ENCODE measurements around the gene NAA38.
"Not testable (repeated sequence)": the region's sequence is repeated elsewhere in the genome, so short reads cannot be mapped to it uniquely, and the experiment has no call there.

Gene NAA38

DNA sequence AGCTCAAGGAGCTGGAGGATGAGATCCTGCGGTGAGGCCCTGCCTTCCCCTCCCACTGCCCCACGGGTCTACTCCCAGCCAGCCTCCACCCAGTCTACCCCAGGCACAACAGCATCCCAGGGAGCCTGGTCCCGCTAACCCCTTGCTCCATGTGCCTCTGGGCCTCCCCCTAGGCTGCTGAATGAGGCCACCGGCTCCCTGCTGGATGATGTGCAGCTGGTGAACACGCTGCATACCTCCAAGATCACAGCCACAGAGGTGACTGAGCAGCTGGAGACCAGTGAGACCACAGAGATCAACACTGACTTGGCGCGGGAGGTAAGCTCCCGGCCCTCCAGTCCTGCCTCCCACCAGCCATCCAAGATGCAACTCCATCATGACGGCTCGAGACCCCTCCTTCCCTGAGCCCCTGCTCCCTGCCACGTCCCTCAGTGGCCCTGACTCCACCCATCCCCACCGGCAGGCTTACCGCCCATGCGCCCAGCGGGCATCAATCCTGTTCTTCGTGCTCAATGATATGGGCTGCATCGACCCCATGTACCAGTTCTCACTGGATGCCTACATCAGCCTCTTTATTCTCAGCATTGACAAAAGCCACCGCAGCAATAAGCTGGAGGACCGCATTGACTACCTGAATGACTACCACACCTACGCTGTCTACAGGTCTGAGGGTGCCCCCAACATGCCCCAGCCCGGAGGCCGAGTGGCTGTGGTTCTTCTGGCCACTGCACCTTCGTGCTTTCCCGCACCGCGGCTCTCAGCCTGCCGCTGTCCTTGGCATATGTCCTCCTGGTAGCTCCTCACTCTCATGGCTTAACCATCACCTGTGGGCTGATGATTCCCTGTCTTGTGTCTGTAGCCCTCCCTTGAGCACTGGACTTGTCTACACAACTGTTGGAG, 38.4 kb downstream of the NAA38 start:
- no peak for DNase-seq

DNA sequence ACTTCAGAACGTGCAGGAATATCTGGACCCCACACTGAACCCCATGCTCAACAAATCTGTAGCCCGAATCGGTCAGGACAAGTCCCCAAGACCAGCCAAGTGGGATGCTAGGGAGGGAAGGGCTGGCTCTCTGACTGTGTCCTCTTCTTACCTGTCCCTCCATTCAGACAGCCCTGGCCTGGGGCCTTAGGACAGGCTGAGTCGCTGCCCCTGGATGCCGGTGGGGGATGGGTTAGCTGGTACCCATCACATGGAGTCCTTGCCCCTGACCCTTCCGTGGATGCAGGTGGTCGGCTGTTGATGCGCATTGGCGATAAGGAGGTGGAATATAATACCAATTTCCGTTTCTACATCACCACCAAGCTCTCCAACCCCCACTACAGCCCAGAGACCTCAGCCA, 39.3 kb downstream of the NAA38 start:
- no peak for DNase-seq

DNA sequence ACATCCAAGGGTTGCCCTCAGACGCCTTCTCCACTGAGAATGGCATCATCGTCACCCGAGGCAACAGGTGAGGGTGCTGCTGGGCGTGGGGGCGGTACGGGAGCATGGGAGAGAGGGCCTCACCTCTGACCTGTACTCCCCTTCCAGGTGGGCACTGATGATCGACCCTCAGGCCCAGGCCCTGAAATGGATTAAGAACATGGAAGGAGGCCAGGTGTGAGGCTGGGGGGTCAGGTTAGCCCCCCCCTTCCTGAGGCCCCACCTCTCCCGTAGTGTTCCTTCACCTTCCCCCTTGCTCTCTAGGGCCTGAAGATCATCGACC, 39.8 kb downstream of the NAA38 start:
- DNase-seq: no peak

DNA sequence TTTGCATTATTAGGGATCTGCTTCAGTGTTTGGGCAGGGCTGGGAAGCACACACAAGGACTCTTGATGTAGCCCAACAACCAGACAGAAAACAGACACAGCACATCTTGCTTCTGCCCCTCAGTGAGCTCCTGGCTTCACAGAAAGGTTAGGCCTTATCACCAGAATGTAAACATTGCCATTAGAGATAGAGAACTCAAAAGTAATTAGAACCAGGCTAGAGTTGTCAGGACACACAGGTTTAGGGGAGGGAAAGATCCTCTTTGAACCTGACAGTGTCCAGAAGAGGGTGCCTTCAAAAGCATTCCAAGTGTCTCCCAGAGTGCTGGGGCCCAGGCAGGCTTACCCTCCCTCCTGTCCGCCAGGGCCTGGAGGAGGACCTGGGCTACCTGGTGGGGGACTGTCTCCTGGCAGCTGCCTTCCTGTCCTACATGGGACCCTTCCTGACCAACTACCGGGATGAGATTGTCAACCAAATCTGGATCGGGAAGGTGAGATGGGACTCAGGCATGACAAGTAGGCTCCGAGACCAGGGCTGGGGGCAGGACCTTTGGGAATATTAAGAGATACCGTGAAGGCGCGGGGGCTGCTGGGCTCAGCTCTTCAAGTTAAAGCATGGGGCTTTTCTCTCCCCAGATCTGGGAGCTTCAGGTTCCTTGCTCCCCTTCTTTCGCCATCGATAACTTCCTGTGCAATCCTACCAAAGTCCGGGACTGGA, 40.3 kb downstream of the NAA38 start:
- DNase-seq: no peak

DNA sequence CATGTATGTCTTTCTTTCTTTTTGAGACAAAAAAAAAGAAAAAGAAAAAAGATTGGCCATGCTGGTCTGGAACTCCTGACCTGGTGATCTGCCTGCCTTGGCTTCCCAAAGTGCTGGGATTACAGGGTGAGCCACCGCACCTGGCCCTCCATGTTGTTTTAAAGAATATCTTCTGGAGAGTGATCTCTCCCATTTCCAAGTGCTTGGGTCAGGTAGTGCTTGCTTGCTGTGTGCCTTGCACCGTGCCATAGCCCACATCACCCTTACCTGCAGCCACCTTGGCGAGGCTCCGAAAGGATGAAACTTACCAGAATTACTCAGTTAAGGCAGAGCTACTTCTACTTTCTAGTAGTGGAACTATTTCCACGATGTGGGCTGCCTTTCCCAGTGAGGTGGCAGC, 42.4 kb downstream of the NAA38 start:
- DNase-seq: no peak

DNA sequence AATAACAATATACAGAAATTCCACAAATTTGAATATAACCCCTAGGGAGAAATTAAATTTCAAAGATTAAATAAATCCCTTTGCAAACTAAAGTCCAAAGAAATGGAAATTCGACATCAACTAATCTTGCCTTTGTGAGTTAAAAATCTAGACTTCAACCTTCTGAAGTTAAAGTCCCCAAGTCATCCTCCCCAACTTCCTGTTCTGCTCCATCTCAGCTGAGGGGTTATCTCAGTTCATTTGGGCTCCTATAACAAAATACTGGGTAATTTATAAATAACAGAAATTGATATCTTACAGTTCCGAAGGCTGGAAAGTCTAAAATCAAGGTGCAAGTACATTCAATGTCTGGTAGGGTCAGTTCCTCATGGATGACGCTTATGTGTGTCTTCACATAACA, 46.1 kb downstream of the NAA38 start:
- DNase-seq: no peak

DNA sequence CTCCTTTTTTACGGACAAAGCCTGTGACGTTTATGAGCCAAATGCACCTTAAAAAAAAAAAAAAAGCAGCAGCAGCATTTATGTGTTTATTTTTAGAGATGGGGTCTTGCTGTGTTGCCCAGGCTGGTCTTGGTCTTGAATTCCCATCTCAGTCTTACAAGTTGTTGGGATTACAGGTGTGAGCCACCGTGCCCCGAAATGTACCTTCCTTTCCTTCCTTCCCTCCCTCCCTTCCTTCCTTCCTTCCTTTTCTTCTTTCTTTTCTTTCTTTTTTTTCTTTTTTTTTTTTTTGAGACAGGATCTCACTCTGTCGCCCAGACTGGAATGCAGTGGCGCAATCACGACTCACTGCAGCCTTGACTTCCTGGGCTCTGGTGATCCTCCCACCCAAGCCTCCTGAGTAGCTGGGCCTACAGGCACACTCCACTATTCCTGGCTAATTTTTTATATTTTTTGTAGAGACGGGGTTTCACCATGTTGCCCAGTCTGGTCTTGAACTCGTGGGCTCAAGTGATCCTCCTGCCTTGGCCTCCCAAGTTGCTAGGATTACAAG, 47.5 kb downstream of the NAA38 start:
- DNase-seq: not testable (repeated sequence)

DNA sequence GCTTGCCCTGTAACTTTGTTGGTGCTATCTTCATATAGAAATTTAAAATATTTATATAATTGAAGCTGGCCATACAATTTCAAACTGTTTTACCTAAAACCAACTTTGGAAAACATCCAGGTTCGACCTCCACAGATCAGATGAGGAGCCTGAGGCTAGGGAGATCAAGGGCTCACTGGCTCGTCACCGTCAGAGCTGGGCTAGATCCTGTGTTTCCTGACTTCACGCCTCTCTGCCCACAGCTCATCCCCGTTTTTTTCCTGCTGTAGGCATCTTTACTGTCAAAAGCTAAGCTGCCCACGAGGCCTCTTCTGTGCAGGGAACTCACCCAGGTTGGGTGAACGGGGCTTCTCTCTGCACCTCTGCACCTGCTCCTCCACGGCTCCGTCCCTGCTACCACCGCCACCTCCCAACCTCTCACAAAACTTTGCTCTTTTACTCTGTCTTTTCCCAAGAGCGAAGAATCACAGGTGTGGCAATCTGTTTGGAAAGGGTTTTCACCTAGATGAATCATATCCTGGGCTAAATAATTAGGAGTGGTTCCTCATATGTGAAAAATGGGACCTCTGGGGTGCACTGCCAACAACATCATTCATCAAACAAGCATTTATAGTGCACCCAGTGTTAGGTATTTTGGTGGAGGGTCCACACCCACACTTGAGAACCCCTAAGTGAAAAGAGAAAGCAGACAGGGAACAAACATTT, 48.1 kb downstream of the NAA38 start:
- DNase-seq: no peak

DNA sequence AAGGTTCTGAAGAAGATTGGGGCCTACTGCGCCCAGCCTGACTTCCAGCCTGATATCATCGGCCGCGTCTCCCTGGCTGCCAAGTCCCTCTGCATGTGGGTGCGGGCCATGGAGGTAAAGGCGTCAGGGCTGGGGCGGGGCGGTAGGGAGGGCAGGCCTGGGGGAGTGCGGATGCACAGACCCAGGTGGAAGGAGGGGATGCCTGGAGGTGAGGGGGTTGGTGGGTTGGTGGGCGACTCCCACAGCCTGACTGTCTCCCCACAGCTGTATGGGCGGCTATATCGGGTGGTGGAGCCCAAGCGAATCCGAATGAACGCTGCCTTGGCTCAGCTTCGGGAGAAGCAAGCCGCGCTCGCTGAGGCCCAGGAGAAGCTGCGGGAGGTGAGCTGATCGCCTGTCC, 50.2 kb downstream of the NAA38 start:
- no peak for DNase-seq

All from COR-L47 (cell line).